Esophagus mucosa (tissue), 1 donor: ENCODE measurements around the gene FTL. TPM values are rescaled to one million over a fixed set of nuclear protein-coding genes. Genes with fewer than 3 reads are reported as not detected.

Experiments used
- ATAC-seq: fragments of 200-7000 bp; cut with Tn5 transposase; one replicate; pipeline ENCODE4 v1.9.1; 2020
- total RNA-seq: library from RNA; stranded (reverse); gene quantifications from one replicate; pipeline ENCODE4 v1.2.4, GENCODE V29; 2023
- donor health status: DM: yes; HTN: yes; CAD: no.

FTL gene
- total RNA-seq, 1 donor from 2014 or later, result 417 TPM

GRCh38 chr19:48992581-48993174 is 27.6 kb downstream of the FTL start:
- ATAC-seq, result peak; percentile 1

GRCh38 chr19:48993175-48994034 is 28.3 kb downstream of the FTL start, which contains the start of the genes GYS1 and RUVBL2:
Gene GYS1, minus strand, starts transcription at chr19:48993309. Its CDS starts 197 bp downstream, at chr19:48993112.
Gene RUVBL2, plus strand, starts transcription at chr19:48993887. Its CDS starts 25 bp downstream, at chr19:48993912.
- peak; percentile 92 for ATAC-seq

DNA sequence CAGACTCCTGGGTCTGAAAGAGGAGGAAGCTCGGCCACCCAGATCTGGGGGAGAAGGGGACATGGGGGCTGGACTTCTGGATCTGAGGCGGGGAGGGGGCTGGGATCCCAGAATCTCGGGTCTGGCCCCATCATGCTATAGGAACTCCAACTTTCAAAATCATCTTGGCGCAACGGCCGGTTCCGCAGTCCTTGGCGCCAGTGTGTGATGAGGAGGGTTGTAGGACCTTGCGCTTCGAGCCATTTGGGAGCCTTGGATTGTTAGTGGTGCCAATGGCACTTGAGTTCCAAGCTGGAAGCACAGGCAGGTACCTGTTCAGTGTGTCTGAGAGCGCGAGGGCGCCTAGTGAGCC is 28.9 kb downstream of the FTL start:
- ATAC-seq, result no peak

DNA sequence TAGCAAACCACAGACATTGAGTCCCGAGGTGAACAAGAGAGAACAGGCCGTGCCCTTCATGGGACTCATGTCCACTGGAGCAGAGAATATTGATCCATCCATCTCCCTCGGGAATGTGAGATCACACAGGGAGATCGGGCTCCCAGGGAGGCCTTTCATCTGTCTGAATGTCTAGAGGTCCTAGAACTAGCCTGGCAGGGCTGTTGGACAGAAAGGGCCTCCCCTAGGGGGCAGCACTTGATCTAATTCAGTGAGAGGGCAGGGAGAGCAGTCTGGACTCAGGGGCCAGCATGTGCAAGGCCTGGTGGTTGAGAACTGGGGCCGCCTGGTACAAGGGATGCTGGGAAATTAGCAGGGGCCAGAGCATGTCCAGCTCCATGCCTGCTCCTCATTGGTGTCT is 32.9 kb downstream of the FTL start:
- ATAC-seq, result no peak

DNA sequence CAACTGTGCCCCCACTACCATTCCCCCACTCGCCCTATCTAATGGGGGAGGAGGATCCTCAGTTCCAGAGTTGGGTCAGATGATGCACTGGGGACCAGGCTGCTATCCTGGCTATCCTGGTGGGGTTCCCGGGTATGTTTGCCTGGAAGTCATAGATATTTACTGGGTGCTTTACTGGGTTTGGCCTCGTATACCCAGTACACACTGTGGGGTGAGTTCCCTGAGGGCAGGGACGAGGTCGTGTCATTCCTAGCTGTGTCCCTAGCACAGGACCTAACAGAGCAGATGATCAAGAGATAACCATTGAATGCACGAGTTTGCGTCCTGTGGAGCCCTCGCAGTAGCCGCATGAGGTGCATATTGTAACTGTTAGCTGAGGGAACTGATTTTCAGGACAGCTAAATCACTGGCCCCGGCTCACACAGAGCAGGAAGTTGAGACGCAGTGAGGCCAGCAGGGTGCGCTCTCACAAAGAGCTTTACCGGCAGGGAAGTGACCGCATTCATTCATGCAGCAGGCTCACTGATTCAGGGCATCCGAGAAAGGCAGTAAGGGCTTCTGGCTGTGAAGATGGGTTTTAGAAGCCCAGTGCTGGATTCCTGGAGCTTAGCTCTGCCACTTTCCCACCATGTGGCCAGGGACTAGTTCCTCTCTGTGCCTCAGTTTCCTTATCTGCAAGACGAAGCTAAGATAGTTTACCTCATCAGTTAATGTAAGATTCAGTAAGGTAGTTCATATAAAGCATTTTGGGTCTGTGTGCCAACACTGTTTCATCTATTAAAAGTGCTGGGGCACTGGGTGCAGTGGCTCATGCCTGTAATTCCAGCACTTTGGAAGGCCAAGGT is 34.6 kb downstream of the FTL start:
- peak; percentile 69 for ATAC-seq

DNA sequence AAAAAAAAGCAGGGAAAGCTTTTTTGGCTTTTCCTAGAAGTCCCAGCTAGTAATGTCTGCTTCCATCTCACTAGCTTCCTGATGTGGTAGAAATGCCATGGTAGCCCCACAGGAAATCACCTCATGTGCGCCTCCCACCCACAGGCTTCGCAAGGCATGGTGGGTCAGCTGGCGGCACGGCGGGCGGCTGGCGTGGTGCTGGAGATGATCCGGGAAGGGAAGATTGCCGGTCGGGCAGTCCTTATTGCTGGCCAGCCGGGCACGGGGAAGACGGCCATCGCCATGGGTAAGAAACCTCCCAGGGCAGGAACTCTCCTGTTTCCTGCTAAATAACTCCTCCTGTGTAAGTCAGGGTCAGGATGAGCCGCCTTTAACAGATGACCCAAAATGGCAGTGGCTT is 39.0 kb downstream of the FTL start:
- no peak for ATAC-seq

DNA sequence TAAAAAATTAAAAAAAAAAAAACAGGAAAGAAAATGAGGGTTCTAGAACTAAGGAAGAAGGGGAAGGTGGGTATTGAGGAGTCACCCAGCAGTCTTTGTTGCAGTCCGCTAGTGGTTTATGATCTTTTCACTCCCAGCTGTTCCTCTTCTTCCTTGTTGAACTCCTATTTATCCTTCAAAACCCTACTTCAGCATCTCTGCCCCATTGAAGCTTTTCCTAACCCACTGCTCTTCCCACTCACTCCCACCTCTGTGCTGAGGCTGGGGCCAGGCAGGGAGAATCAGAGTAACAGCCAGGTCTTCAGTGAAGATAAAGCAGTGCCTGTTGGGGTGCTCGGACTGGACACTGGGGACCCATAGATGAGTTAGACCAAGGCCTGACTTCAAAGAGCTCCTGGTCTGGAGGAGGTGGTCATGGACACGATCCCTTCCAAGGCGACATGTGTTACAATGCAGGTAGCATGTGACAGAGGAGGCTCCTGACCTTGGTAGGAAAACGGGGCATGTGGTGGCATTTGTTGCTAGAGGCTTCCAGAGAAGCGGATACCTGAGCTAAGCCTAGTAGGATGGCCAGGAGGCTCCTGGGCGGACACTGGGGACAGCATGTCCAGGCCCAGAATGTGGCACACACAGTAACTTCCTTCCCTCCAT is 40.0 kb downstream of the FTL start:
- no peak for ATAC-seq

- no peak for ATAC-seq
These were observed 41.8 kb downstream of the FTL start for GRCh38 chr19:49006905-49007304.

- no peak for ATAC-seq
These were observed 44.7 kb downstream of the FTL start for GRCh38 chr19:49009828-49010227.

DNA sequence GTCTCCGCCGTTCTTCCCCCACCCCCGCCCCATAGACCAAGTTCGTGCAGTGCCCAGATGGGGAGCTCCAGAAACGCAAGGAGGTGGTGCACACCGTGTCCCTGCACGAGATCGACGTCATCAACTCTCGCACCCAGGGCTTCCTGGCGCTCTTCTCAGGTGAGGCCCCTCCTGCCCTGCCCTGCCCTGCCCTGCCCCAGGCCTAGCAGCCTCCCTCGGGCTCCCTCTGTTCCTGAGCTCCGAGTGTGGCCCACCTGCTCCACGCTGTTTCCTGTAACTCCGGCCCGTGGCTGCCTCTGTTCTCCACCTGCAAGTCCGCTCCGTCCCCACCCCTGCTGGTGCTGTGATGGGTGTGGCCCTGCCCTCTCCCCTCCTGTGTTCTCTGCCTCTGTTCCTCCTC is 45.3 kb downstream of the FTL start:
- no peak for ATAC-seq

GRCh38 chr19:49011194-49011593 is 46.1 kb downstream of the FTL start:
- no peak for ATAC-seq

DNA sequence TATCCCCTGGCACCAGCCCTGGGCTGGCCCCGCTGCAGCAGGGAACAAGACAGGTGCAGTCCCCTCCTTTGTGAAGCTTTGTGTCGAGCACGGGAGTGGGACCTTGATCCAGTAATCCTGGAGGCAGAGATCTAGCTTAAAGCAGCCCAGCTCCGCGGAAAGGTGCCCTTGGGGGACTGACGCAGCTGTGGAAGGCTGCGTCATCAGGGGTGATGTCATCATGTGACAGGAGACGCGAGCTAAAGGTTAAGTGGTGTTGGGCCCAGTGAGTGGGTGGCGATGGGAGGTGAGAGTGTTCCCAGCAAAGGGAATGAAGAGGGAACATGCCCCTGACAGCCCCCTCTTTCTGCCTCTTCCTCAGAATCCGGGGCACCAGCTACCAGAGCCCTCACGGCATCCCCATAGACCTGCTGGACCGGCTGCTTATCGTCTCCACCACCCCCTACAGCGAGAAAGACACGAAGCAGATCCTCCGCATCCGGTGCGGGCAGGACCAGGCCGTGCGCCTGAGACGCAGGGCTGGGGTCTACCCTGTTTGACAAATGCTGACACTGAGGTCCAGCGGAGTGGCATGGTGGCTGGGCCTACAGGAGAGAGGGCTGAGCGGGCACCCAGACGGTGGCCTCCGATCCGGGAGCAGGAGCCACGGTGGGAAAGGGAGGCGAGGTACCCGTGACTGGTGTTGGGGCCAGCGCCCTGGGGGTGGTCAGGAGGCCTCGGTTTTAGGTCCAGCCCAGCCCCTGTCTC is 49.2 kb downstream of the FTL start:
- no peak for ATAC-seq

DNA sequence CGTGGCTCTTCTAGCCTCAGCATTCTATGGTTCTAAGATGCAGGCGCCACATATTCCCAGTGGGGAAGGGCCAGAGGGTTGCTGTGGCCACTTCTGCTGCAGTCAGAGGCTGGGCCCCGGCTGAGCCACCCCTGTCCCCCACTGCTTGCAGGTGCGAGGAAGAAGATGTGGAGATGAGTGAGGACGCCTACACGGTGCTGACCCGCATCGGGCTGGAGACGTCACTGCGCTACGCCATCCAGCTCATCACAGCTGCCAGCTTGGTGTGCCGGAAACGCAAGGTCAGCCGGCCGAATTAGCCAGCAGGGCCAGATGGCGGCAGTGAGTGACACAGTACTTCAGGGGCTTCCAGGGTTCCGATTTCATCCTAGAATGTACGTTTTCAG is 49.8 kb downstream of the FTL start:
- no peak for ATAC-seq

DNA sequence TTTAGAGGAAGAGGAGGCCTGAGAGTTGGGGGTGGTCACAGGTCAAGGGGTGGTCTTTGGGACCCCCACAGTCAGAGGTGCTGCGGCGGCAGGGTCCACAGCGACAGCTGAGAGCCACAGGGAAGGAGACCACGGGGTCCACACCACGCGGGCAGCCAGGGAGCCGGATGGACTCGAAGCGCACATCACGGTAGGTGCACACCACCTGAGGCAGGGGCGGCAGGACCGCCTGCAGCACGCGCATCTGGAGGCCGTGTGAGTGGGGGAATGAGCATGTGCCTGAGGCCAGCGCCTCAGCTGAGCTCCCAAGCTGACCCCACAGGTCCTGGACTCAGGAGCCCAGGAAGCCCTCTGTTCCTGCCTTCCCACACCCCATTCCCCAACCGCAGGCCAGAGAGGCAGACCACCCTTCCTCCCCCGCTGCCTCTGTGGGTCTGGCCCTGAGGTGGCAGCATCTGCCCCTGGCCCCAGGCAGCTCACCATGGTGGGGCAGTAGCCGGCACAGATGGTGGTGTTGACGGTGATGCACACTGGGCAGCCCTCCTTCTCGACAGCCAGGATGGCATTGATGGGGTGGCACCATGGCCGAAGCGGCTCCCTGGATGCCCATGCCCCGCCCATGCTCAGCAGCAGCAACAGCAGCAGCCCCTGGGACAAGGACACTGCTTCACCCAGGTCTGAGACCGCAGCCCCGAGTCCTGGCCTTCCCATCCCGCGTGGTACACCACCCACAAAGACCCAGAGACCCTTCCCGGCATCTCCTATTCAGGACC is 51.1 kb downstream of the FTL start:
- ATAC-seq, result no peak

Other genes starting within 250 kb of the FTL start
- gene MAMSTR, start 245.6 kb upstream of the FTL start, total RNA-seq, result 0.56 TPM
- 7.3 TPM for gene RASIP1, start 224.7 kb upstream of the FTL start, total RNA-seq
- 1.3 TPM for gene IZUMO1, start 218.4 kb upstream of the FTL start, total RNA-seq
- 6.1 TPM for gene FUT1, start 212.7 kb upstream of the FTL start, total RNA-seq
- gene FGF21, start 209.8 kb upstream of the FTL start, total RNA-seq, result not detected
- gene BCAT2, start 154.3 kb upstream of the FTL start, total RNA-seq, result 31.0 TPM
- 0.40 TPM for gene HSD17B14, start 128.8 kb upstream of the FTL start, total RNA-seq
- 8.1 TPM for gene PLEKHA4, start 96.7 kb upstream of the FTL start, total RNA-seq
- 30.0 TPM for gene PPP1R15A, start 92.9 kb upstream of the FTL start, total RNA-seq
- gene TULP2, start 66.6 kb upstream of the FTL start, total RNA-seq, result 0.24 TPM
- gene NUCB1, start 65.0 kb upstream of the FTL start, total RNA-seq, result 104 TPM
- gene DHDH, start 31.6 kb upstream of the FTL start, total RNA-seq, result 1.2 TPM
- gene BAX, start 10.4 kb upstream of the FTL start, total RNA-seq, result 58.9 TPM
- gene GYS1, start 28.0 kb downstream of the FTL start, total RNA-seq, result 50.8 TPM
- gene RUVBL2, start 28.6 kb downstream of the FTL start, total RNA-seq, result 79.0 TPM
- not detected for gene LHB, start 51.8 kb downstream of the FTL start, total RNA-seq
- not detected for gene CGB3, start 59.0 kb downstream of the FTL start, total RNA-seq
- not detected for gene CGB2, start 66.6 kb downstream of the FTL start, total RNA-seq
- not detected for gene CGB1, start 71.6 kb downstream of the FTL start, total RNA-seq
- not detected for gene CGB5, start 78.5 kb downstream of the FTL start, total RNA-seq
- gene CGB8, start 83.8 kb downstream of the FTL start, total RNA-seq, result not detected
- 0.52 TPM for gene CGB7, start 92.4 kb downstream of the FTL start, total RNA-seq
- gene NTF4, start 99.5 kb downstream of the FTL start, total RNA-seq, result 5.6 TPM
- not detected for gene KCNA7, start 107.4 kb downstream of the FTL start, total RNA-seq
- 82.3 TPM for gene SNRNP70, start 120.1 kb downstream of the FTL start, total RNA-seq
- gene LIN7B, start 149.1 kb downstream of the FTL start, total RNA-seq, result 11.7 TPM
- 1.3 TPM for gene C19orf73, start 153.8 kb downstream of the FTL start, total RNA-seq
- gene PPFIA3, start 154.2 kb downstream of the FTL start, total RNA-seq, result 9.2 TPM
- gene HRC, start 190.1 kb downstream of the FTL start, total RNA-seq, result 0.24 TPM
- gene TRPM4, start 192.5 kb downstream of the FTL start, total RNA-seq, result 12.1 TPM